Hematopoietic multipotent progenitor cell treated with erythropoietin and hydrocortisone succinate and interleukin-3 and kit ligand, for 6 days (in vitro differentiated cells): ENCODE measurements around the gene OXTR.
A peak's percentile ranks its signal among the peaks of the same experiment; 100 is the strongest.

Experiments
- DNase-seq: peaks from one replicate; pipeline ENCODE4 v3.0.0-alpha.2; 2015

OXTR gene

DNA sequence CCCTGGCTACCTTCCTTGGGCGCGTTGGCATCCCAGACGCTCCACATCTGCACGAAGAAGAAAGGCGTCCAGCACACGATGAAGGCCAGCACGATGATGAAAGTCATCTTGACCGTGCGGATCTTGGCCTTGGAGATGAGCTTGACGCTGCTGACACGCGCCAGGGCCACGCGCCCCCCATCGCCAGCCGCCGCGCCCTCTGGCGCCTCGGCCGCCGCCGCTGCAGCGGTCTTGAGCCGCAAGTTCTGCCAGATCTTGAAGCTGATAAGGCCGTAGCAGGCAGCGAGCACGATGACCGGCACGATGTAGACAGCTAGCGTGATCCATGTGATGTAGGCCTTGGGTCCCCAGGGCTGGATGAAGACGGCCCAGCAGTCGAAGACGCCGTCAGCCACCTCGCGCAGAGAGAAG is 2.2 kb downstream of the OXTR start:
- DNase-seq, result peak; percentile 24

DNA sequence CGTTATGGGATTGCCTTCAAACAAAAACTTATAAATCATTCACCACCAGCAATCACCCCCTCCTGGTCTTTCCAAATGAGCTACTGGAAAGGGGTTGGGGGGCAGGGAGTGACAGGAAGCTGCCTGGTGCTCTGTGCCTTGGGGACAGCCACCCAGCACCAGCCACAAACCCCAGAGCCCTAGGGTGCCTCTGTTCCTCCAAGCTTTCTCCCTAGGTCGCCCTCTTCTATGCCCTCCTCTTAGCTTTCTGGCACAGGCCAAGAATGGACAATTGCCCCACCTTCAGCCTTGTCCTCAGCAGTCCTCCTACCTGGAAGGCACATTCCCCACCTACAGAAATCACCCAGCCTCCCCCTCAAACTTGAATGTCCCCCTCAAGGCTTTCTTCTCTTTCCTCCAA is 3.3 kb downstream of the OXTR start:
- DNase-seq, result no peak

DNA sequence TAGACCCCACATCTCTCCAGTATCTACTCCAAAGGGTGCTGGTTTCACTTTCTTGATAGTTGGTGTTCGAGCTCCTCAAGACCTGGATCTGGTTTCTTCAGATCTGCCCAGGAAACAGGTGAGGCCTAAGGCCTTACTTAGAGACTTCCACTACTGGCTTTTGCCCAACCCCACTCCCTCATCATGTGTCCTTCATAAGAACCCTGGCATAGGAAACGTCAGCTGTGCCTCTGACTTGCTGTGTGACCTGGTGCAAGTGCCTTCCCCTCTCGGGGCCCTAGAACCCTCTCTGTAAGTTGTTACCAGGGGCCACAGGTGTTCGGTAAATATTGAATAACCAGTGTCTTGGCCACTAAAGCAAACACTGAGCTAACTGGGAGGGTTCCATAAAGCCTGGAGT is 3.9 kb downstream of the OXTR start:
- DNase-seq, result no peak

DNA sequence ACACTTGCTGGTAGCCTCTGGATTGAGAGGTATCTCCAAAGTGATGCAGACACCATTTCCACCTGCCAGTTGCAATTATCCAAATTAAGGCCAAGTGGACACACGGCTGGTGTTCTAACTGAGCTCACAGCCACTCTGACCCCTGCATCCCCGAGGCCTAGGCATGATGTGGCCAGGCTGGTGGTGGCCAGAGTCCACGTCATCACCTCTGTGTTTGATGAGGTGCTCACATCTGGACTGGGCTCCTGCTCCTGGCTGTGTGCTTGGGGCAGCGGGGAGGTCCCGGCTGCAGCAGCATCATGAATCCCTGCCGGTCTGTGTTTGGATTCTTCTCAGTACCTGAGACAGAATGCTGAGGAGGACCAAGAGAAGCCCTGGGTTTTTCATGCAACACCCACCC is 4.9 kb downstream of the OXTR start:
- DNase-seq, result no peak

DNA sequence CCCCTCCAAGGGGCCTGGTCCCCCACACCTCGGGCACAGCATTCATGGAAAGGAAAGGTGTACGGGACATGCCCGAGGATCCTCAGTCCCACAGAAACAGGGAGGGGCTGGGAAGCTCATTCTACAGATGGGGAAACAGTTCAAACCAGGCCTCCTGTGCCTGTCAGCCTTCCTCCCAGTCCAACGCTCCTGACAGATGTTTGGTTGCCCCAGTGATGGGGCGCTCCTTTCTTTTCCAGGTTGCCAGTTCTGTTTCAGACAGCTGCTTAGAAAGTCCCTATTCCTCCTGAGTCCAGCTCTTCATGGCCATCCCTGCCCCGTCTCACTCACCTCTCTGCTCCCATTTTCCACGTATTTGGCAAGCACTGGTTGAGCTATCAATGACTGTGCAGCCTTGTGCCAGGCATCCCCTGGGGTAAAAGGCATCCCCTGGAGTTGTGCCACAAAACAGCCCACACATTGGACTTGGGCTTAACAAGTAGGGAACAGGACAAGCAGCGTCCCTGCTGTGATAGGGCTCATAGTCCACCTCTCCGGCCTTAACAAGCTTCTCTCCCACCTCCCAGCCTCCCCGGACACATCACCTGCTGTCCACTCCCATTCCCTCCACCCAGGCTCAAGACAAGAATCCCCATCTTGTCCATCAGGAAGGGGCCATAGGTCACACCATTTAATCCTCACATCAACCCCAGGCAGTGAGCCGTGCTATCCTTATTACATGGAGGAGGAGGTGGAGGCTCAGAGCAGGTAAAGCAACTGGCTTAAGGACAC is 6.6 kb downstream of the OXTR start:
- no peak for DNase-seq

DNA sequence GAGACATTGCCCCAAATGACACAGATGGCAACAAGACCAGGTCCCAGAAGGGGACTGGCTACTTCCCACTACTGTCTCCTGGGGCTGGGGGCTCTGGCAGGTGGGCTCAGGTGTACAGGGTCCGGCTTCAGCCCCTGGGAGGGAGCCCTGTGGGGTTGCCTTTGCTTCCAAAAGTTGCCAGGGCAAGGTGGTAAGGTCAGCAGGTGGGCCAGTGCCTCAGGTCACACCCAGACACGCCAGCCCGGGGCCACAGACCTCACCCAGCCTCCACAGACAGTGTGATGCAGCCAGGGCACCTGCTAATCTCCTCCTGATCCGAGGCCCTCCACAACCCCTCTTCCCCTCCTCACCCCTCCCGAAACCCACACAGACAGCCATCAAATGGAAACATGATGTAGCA is 7.5 kb downstream of the OXTR start:
- no peak for DNase-seq

DNA sequence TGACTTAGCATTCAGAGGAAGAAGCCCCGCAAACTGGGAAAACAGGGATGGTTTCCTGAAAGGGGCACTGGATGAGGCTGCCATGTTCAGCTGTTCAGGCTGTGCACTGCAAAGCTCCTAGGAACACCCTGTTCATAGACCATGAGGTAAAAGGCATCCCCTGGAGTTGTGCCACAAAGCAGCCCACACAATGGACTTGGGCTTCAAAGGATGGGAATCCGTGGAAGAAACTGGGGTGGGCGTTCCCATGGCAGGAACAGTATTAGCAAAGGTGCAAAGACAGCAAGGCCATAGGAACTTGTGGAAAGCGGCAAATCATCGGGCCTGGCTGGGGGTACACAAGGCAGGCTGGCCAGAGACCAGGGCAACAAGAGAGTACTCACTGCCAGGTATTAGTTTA is 8.9 kb downstream of the OXTR start:
- no peak for DNase-seq

DNA sequence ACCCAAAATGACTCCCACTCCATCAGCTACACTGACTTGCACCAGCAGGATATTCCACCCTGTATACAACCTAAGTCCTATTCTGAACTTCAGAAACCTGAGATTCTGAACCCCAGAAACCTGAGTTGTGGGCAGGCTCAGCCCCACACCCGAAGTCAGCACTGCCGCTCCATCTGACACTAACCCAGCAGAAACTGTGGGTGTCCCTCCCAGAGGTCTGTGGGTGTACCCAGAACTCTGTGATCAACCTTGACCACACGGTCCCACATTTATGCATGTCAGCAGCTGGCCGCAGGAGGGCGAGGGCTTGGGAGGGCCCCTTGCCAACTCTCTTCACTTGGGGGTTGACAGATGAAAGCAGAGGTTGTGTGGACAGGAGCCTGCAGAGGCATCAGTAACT is 9.3 kb downstream of the OXTR start:
- DNase-seq, result no peak

DNA sequence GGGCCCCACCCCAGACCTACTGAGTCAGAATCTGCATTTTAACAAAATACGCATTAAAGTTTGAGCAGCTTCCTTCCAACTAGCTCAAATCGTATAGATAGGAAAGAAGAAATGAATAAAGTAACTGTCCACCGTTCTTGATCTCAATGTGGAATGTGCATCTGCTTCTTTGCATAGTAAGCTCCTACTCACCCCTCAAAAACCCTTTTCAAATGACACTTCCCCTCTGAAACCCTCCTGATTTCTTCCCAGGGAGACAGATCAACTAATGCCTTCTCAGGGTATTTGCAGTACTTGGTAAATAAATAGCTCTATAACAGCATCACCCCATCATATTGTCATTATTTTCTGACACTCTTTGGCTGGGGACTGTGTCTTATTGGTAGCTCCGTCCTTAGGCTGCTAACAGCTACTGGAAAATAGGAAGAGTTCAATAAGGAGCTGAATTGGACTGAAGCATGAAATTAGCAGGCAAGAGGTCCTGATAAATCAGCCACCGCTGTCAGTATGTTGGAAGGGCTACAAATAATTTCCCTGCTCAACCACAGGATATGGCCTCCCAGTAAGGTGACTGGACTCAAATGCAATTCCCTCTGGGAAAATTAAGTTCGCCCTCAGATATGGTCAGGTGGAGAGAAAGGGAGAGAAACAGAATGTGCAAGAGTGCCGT is 10.2 kb downstream of the OXTR start:
- DNase-seq, result no peak

DNA sequence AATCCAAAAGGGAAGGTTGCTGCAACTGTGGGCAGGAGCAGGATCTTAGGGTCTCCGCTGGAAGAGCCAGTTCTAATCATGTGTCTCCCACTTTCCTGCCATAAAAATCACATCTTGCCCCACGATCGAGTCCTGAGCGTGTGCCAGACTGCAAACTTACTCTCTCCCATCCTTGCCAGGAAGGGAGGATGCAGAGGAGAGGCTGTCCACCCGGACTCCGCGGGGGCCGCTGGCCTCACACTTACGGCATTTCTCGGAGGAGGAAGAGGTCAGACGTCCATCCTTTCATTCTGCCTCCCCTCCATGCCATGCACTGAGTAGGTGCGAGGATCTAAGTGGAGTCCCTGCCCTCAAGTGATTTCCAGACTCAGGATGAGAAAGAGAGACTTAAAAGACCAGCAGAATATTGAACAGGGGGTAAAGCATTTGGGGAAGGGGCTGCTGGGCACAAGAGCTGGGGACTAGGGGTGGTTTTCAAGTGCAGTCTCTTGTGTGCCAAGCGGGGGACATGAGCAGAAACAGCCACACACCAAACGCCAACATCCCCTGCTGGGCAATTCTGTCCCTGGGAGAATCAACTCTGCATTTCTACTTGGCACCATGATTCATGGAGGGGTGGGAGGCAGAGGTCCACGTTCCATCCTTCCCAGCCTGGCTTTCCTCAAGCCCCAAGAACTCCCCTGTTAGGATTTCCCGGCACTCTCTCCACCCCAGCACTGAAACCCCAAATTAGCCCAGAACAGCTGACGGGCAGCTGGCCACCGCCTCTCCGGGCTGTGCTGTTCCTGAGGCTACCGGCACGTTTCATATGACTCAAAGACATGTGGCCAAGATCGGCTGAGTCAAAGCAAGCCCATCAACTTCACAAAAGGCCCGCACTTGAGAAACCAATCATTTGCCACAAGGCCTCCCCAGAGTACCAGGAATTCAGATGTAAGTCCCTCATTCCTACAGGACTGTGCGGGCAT is 11.6 kb downstream of the OXTR start:
- DNase-seq, result no peak

DNA sequence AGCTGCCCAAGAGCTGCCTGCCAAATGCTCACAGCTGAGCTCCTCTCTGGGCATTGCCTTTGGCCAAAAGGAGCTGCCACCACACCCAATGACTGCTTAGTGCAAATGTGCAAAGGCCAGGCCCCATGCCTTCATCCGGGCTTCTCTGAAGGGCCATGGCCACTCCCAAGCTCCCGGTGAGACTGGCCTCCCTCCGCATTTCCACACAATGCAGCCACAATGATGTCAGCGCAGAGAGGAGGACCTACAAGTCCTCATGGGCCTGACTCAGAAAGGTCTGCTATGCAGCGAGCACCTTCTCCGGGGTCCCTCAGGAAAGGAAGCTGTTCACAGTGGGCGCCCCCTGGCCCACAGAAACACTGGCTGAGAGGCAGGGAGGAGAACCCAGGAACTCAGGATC is 12.7 kb downstream of the OXTR start:
- DNase-seq, result no peak

DNA sequence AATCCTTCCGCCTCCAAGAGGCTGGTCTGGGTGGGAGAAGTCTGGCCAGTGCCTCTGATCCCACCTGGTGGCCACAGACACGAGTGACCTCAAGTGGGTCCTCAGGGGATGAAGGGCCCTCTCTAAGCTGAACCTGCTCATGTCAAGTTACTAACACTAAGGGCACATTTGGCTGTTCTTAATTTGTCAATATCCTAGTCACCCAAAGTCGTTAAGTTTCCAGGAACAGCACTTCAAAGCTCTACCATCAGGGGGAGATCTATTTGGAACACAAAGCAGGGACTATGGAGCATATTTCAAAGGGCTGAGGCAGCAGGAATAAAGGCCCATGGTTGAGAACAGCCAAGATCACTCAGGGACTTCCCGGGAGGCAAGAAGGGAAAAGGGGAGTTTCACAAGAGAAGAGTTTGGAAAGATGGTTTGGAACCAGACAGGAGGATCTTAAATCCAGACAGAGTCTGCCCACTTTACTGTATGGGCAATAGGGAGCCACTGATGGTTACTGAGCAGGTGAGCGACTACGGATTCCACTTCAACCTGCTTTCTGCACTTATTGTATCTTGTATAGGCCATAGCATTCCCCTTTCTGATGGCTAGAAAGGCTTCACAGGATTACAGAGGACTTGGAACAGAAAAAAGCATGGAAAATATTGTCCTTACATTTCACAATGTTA is 13.7 kb downstream of the OXTR start:
- DNase-seq, result no peak

DNA sequence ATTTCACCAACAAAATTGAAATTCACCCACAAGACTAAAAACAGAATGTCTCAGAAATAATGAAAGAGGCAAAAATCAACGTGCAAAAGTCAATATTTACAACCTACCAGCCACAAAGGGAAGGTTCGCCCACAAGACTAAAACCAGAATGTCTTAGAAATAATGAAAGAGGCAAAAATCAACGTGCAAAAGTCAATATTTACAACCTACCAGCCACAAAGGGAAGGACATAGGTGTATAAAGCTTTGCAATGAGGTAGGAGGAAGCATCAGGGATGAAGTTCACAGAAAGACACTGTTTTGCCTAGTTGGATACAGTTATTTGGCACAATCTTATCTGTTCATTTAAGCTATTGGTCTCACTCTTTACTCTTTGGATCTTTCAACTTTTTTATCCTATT is 14.3 kb downstream of the OXTR start:
- no peak for DNase-seq

DNA sequence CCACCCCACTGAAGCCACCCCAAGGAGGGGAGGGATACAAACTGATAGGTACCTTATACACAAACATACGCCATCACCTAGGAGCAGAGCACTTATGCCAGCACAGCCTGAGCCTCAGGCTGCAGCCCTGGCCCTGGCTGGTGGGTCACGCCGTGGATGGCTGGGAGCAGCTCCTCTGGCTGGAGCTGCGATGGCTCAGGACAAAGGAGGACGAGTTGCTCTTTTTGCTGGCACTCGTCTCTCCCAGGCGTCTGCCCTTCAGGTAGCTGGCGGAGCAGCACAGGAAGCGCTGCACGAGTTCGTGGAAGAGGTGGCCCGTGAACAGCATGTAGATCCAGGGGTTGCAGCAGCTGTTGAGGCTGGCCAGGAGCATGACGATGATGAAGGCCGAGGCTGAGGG is 16.6 kb downstream of the OXTR start:
- DNase-seq, result no peak

DNA sequence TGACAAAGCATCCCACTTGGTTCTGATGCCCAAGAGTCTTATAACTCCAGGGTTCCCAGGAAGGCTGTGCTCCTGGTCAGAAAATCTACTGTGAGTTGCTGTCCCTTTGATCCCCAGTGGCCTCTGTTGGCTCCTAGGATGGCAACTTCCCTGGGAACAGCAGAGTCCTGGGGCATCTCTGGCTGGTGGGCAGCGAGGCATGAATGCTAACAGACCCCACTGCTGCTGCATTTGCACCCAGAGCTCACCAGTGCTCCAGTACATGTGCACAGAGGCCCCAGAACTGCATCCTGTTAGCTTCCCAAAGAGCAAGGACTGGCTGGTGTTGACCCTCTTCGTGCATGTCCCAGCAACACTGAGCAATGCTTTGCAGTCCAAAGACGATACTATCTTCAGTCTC is 20.1 kb downstream of the OXTR start:
- DNase-seq, result no peak

DNA sequence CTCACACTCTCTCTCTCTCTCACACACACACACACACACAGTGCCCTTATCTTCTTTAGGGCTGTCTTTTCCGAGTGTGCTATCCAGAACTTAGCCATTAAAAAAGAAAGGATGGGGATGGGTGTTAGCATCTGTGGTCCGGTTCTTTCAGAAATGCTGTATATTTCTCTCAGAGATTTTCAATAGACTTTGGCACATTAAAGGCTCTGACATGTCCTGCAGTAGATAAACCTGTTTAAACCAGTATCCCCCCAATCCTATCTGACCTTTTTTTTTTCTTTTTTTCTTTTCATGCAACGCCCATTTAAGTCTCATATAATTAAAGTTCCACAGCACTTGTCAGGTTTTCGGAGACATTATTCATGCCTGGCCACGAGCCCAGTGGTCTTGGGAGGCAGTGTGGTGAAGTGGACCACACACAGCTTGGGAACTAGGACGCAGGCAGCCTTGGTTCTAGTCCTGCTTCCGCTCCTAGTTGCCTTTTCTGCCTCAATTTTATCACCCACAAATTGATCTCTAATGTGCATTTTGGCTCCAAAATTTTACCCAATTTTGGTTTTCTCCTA is 22.6 kb downstream of the OXTR start:
- DNase-seq, result no peak

DNA sequence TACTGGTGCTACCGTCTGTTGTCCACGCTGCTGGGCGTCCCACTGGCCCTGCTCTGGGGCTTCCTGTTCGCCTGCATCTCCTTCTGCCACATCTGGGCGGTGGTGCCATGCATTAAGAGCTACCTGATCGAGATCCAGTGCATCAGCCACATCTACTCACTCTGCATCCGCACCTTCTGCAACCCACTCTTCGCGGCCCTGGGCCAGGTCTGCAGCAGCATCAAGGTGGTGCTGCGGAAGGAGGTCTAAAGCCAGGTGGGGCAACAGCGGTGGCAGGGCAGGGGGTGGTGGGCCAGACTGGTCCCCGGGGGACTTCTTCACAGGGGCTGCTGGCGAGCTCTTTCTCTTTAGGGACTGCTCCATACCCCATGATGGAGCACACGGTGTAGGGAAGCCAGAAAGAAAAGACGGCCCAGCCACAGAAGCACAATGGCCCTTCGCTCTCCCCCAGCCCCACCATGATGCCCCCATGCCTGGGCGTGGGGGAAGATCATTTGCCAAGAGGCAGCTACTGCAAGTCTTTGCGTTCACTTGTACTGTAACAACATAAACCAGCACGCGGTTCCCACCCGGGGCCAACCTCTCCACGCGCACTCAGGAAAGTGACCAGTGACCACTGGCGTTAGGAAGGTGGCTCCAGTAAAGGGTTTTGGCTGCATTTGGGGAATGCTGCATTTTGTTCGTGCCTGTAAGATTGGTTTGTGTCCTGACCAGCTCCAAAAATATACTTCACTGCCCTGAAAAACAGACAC is 23.6 kb downstream of the OXTR start:
- DNase-seq, result no peak

DNA sequence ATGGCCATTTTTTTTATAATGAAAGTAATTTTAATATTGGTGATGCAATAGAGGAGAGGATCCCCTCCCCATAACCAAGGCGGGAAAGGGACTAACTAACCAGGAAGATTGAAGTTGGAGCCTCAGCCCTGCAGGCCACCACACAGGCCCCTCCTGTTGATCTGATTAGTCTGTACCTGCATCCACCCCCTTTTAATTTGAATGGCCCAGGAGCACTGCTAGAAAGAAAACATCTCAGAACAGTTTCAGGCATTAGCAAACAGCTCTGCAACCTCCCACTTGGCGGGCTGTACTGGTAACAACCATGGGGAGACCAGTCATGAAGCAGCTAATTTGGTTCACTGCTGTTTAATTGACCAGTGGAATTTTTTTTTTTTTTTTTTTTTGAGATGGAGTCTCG is 25.5 kb downstream of the OXTR start:
- DNase-seq, result no peak

DNA sequence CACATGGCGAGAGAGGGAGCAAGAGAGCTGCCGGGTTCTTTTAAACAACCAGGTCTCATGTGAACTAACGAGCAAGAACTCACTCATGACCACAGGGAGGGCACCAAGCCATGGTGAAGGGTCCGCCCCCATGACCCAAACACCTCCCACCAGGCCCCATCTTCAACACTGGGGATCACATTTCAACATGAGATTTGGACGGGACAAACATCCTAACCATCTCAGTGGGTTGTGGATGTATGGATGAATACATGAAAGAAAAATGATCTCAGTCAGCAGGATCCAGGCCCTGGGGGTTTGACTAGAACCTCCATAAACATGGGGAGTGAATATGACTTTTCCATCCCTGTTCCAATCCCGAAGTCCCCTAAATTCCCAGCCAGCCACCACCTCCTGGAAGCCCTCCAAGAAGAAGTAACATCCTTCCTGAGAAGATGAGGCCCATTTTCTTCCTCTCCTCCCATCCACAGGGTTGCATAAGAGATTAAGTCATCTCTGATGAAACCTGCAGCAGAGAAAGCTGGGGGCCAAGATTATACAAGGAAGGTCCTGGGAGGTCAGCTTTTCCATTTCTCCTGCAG is 26.3 kb downstream of the OXTR start:
- DNase-seq, result no peak

DNA sequence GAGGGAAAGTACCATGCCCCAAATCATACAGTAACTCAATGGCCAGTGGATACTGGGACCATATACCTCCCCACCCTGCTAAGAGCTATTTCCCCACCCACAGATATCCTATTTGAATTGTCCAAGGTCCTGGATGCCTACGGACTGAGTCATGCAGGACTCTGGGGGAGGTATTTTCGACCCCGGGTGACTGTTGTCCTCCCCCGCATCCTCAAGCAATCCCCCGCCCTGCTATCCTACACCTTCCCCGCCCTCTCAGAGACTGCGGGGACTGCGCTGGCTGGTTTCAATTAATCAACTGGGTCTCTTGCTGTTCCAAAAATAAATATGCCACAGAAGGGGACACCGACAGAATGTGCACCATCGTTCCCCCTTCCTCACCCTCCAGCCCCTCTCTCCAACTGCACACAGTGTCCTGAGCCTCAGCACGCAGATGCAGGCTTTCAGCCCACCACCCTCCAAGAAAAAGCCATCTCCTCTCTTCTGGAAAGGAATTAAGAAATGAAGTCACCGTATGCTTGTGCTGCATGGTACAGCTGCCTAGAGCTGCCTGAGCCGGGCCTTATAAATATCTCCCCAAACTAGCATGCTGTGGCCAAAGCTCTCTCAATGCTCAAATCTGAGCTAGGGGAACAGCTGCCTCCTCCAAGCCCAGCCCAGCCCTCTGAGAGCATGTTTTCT is 27.7 kb downstream of the OXTR start:
- DNase-seq, result no peak
